Measurements from ENCODE around the gene PCSK5.

Gene PCSK5

GRCh38 chr9:75921391-75922127 lies 31.1 kb downstream of the PCSK5 start:
- DNase-seq (ENCODE audit: low spot score) = no peak

DNA sequence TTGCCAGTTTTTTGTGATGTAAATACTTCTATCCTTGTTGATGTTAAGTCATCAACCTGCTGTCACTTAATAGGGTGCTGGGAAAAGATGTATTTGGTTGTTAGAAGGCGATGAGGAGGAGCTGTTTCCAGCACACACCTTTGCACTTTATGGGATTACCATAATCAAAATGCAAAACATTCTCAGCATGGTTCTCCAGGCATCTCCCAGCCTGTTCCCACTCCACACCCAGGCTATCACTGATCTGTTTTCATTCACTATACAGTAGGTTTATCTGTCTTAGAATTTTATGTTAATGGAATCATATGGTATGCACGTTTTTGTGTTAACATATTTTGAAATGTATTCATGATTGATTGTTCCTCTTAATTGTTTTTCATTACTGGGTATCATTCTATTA lies 35.9 kb downstream of the PCSK5 start:
- no peak for DNase-seq (ENCODE audit: low spot score)

GRCh38 chr9:75927356-75927755 lies 36.9 kb downstream of the PCSK5 start:
- DNase-seq (ENCODE audit: low spot score) = peak; percentile 68

GRCh38 chr9:75930190-75930589 lies 39.7 kb downstream of the PCSK5 start:
- DNase-seq (ENCODE audit: low spot score) = no peak

GRCh38 chr9:75930730-75931321 lies 40.4 kb downstream of the PCSK5 start:
- peak; percentile 54 for DNase-seq (ENCODE audit: low spot score)

- no peak for DNase-seq (ENCODE audit: low spot score)
These were observed 43.5 kb downstream of the PCSK5 start for GRCh38 chr9:75933982-75934381.

- DNase-seq (ENCODE audit: low spot score) = no peak
These were observed 45.1 kb downstream of the PCSK5 start for GRCh38 chr9:75935591-75935990.

DNA sequence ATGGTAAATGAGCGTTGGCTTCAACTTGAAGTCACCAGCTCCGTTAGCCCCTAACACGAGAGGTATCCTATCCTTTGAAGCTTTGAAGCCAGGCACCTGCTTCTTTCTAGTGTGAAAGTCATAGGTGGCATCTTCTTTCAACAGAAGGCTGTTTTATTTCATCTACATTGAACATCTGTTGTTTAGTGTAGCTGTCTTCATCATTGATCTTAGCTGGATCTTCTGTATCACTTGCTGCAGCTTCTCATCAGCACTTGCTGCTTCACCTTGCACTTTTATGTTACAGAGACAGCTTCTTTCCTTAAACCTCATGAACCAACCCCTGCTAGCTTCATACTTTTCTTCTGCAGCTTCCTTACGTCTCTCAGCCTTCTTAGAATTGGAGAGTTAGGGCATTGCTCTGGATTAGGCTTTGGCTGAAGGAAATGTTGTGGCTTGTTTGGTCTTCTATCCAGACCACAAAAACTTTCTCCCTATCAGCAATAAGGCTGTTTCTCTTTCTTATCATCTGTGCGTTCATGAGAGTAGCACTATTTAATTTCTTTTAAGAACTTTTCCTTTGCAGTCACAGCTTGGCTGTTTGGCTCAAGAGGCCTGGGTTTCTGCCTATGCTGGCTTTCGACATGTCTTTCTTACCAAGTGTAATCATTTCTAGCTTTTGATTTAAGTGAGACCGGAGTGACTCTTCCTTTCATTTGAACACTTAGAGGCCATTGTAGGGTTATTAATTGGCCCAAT lies 47.2 kb downstream of the PCSK5 start:
- no peak for DNase-seq (ENCODE audit: low spot score)

DNA sequence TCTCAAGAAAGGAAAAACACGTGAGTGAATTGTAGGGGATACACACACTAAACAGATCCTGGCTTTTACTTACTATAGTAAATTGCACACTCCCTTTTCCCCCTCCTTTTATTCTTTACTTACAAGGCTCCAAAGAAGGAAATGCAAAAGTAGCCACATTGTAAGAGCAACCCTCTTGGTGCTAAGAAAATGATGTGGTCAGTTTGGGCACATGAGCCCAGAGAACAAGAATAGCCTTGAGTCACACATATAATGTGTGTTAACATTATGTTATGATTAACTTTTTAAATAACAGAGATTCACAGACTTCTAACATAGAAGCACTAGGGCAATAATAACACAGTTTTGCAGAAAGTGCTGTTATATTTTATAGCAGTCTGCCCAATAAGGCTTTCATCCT lies 48.5 kb downstream of the PCSK5 start:
- DNase-seq (ENCODE audit: low spot score) = peak; percentile 49

DNA sequence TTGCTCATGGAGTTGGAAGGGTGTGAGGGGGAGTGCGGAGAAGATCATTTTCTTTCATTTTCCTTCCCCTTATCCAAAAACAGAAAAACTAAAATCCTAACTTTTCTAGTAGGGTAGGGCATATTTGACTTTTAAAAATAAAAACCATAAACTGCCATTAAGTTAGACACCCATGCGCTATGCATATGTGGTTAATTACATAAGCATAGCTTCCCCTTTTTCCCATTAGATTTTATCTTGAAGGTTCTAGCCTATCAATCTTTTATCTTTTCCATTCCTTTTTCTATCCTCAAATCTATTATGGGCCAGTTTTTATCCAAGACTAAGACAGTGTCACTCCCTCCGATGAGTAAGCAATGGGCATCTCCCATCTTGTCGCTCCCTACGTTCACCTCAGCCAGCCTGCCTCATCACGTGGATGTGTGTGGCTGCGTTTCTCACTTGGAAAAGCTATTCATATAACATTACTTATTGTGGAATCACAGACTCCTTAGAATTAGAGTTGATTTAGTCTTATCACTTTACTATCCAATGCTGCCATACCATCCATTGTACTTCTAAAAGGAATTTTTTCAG lies 49.2 kb downstream of the PCSK5 start:
- DNase-seq (ENCODE audit: low spot score) = no peak

GRCh38 chr9:75941066-75941465 lies 50.6 kb downstream of the PCSK5 start:
- DNase-seq (ENCODE audit: low spot score) = no peak

- DNase-seq (ENCODE audit: low spot score) = no peak
These were observed 51.3 kb downstream of the PCSK5 start for GRCh38 chr9:75941577-75942311.

GRCh38 chr9:75946766-75947165 lies 56.3 kb downstream of the PCSK5 start:
- no peak for DNase-seq (ENCODE audit: low spot score)

GRCh38 chr9:75947233-75947632 lies 56.8 kb downstream of the PCSK5 start:
- no peak for DNase-seq (ENCODE audit: low spot score)

- DNase-seq (ENCODE audit: low spot score) = peak; percentile 11
These were observed 60.5 kb downstream of the PCSK5 start for GRCh38 chr9:75950998-75951397.

- DNase-seq (ENCODE audit: low spot score) = peak; percentile 11
These were observed 62.7 kb downstream of the PCSK5 start for GRCh38 chr9:75953218-75953617.

DNA sequence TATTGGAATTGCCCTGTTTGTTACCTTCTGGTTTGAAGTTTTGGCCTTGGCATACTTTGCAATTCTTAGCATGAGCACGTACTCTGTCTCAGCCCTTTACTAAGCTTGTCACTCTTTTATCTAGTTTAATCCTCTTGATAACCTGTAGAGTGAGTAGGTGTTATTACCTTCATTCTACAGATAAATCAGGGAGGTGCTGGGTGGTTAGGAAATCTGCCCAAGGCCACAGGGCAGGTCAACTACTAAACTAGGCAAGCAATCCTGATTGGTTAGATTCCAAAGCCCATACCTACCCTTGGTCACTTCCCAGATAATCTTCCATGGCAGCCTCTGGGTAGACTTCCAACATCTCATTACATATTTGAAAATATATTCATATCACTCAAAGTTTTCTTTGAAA lies 65.7 kb downstream of the PCSK5 start:
- DNase-seq (ENCODE audit: low spot score) = no peak

- DNase-seq (ENCODE audit: low spot score) = no peak
These were observed 66.6 kb downstream of the PCSK5 start for GRCh38 chr9:75957116-75957515.

- DNase-seq (ENCODE audit: low spot score) = no peak
These were observed 67.8 kb downstream of the PCSK5 start for GRCh38 chr9:75958226-75958625.

DNA sequence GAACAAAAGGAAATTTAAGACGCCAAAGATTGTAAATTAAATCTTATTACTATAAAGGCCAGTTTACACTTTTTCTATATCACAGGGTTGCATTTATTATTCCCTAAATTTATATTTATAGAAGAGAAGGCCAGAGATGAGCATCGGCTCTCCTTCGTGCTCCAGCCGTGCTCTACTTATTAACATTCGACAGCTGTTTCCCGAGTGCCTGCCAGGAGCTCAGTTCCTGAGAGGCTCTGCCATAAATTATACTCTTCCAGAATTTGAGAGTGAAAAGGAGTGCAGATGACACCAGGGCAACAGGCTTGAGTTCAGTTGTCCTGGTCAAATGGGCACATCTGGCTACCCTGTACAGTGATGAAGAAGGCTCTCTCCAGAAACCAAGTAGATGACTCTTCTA lies 70.1 kb downstream of the PCSK5 start:
- no peak for DNase-seq (ENCODE audit: low spot score)

DNA sequence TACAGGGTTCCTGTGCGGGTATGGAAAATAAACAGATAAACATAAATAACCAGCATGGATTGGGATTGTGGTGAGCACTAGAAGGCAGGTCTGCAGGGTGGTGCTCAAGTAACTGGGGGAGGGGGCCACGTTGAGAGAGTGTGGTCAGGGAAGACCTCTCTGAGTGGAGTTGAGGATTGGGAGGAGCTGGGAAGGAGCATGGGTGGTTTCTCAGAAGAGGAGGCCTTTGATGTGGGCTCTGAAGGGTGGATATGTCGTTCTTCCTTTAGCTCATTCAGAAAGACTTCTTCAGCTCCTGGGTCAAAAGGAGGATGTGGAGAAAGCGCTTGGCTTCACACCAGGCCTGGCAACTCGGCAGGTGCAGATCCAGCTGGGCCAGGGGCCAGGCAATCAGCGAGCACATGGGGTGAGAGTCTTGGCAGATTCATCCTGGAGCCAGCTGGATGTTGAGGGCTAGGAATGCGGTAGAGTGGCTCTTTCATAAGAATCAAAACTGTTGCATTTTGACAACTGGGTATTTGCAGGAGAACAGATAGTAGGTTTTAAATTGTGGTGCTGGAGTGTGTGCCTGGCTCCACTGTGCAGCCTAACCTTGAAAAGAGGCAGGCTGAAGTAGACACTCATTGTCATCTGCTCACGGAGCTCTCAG lies 71.7 kb downstream of the PCSK5 start:
- no peak for DNase-seq (ENCODE audit: low spot score)

DNA sequence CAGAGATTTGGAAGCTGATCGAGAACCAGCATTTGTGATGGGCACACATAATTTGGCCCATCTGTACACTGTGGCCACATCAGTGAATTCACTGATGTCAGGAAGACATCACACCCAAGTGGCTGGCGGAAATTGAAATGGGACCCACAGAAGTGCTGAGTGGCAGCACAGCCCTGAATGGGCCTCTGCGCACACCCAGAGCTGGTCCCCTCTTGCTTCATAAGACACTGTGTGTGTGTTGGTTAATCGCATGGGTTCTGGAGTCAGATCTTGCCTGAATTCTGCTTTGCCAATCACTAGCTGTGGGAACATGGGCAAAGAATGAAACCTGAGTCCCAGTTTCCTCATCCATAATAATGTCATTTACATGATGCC lies 72.2 kb downstream of the PCSK5 start:
- no peak for DNase-seq (ENCODE audit: low spot score)

Measured in kidney tubule cell (primary cell).